ENCODE measurements around the gene ZNF718. TPM values are rescaled to one million over a fixed set of nuclear protein-coding genes. Genes with fewer than 3 reads are reported as not detected.

ZNF718 gene
- total and polyA plus RNA-seq, 2 donors (not counting 3 experiments of a cell fraction or from before 2014, with no cell fraction given) = 0.99 to 12.1 TPM

DNA sequence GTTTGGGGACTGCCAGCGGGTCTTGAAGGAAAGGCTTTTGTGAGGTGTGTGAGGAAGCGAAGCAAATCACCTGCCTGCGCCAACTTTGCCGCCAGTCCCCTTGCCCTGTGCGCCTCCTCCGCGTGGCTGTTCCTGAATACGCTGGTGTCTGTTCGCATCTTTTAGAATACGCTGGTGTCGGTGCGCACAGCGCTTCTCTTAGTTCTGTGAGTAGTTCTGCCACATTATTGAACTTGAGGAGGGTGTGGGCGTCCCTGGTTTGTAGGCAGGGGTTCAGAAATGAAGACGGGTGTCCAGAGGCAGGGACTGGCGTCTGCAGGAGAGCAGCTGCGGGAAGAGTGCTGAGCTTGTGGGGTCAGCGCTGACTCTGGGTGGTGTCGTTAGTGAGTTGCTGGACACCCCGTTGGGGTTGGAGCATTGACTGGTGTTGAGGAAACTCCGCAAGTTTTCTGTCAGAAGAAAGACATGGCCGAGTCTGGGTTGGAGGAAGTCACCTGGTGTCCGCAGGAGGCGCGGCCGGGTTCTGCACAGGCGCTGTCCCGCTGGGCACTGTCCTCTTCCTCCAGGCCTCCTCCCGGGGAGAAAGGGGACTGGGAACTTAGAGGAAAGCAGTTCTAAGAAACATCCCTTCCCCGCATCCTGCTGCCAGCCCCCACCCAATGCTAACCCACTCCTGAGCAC, 930 bp downstream of the ZNF718 start:
- Histone ChIP-seq H3K9me1 (replicated peaks; ENCODE audit: control insufficient read depth, extremely low read depth, insufficient read depth, low read length) (no peaks in the 10 kb centered on the region), H3K27me3 (ENCODE audit: control insufficient read depth in 2 of 2, insufficient read depth in 2 of 2, low read length in 2 of 2) (no peaks in the 10 kb centered on the region), H3K27ac (ENCODE audit: insufficient read depth, low read depth, low read length) (peak overlapping the region; percentile 44), H3K79me2 (ENCODE audit: control insufficient read depth, insufficient read depth, low read length) (peaks cover 19% of the 10 kb centered on the region), H3K4me3 (replicated peaks in 1 of 3; ENCODE audit: insufficient read depth in 1 of 3, low read depth in 1 of 3, low read length in 3 of 3) (peak overlapping the region; percentile 48 to 65 (median 62)), H3K9ac (replicated peaks; ENCODE audit: extremely low read depth, insufficient read depth, low read length) (peak overlapping the region; percentile 67), H3K9me3 (replicated peaks; ENCODE audit: control insufficient read depth, insufficient read depth, low read length) (no peaks in the 10 kb centered on the region), H3K4me2 (ENCODE audit: insufficient read depth, low read length) (peak overlapping the region; percentile 47), H4K20me1 (replicated peaks; ENCODE audit: control insufficient read depth, extremely low read depth, insufficient read depth, low read length) (no peaks in the 10 kb centered on the region), H3K4me1 (ENCODE audit: control insufficient read depth, extremely low read depth, insufficient read depth, low read length) (peaks cover 7% of the 10 kb centered on the region), H2AFZ (ENCODE audit: low read depth, low read length) (peak overlapping the region; percentile 50), H3K36me3 (ENCODE audit: control insufficient read depth in 2 of 2, extremely low read depth in 1 of 2, insufficient read depth in 2 of 2, low read length in 2 of 2) (no peaks in the 10 kb centered on the region)
- intact Hi-C loops (cut with micrococcal nuclease) (no loop called here), dilution Hi-C loops (cut with MboI; ENCODE audit: extremely low pct_ligation_motif_present, low sequenced_read_pairs) (no loop called here)
- DNase-seq (ENCODE audit: low read depth, low spot score) (no peak), FAIRE-seq (no peak)
- ChIA-PET POLR2A (no interaction called here), CTCF (interaction anchor here (1.1 to 1.7 kb wide), 3 partner anchors 9 to 117 kb away, joined by 3 to 4 read pairs (median 3); no protein-coding TSS in a partner anchor)
- BruUV-seq (replicated peaks) = no TSS peak
- TF ChIP-seq MAX (IDR thresholded peaks at IDR 0.05; ENCODE audit: insufficient read depth, insufficient read length) = no peak
- TF ChIP-seq POLR2AphosphoS5 (IDR thresholded peaks at IDR 0.05; ENCODE audit: insufficient read depth, low read depth, low read length) = no peak
- no peak for TF ChIP-seq JUN (IDR thresholded peaks at IDR 0.05; ENCODE audit: borderline replicate concordance, insufficient read depth, insufficient read length, low read depth)

DNA sequence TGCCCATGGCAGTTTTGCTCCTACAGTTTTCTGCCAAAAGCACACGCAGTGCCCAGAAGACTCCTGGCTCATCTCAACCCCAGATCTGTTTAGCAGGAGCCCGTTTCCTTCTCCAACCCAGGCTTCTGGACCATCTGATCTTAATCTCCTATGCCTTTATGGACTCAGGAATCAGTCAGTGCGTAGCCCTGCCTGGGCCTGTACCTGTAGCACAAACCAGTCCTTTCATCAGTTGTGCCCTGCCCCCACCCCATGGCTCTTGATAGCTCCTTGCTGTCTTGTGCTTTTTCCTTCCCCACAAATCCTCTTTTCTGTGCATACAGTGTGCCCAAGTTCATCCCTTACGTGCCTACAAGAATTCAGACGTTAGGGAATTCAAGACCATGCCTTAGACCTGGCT, 1.5 kb downstream of the ZNF718 start:
- H3K27ac ChIP-seq (ENCODE audit: insufficient read depth, low read depth, low read length) = no peak overlapping the region
- no TSS peak for BruUV-seq (replicated peaks)
- H4K20me1 ChIP-seq (replicated peaks; ENCODE audit: control insufficient read depth, extremely low read depth, insufficient read depth, low read length) = no peaks in the 10 kb centered on the region
- POLR2A ChIA-PET = no interaction called here
- TF ChIP-seq FOS (IDR thresholded peaks at IDR 0.05; ENCODE audit: borderline replicate concordance, insufficient read depth, low read length) (no peak), CTCF (IDR thresholded peaks at IDR 0.05; ENCODE audit: extremely low read depth in 1 of 2, insufficient read depth in 1 of 2, low read depth in 1 of 2, low read length in 2 of 2) (no peak), EZH2 (IDR thresholded peaks at IDR 0.05; ENCODE audit: borderline replicate concordance, low read depth, low read length, severe bottlenecking) (no peak), MAX (IDR thresholded peaks at IDR 0.05; ENCODE audit: insufficient read depth, insufficient read length) (no peak)
- dilution Hi-C loops (cut with MboI; ENCODE audit: extremely low pct_ligation_motif_present, low sequenced_read_pairs) (no loop called here), intact Hi-C loops (cut with micrococcal nuclease) (no loop called here)
- DNase-seq (ENCODE audit: low read depth, low spot score) (no peak), FAIRE-seq (no peak)
- H3K36me3 ChIP-seq (ENCODE audit: control insufficient read depth in 2 of 2, extremely low read depth in 1 of 2, insufficient read depth in 2 of 2, low read length in 2 of 2) = no peaks in the 10 kb centered on the region
- H3K4me3 ChIP-seq (replicated peaks in 1 of 3; ENCODE audit: insufficient read depth in 1 of 3, low read depth in 1 of 3, low read length in 3 of 3) = peak overlapping the region in 2 of 3 experiments; percentile 62 to 65
- H3K9ac ChIP-seq (replicated peaks; ENCODE audit: extremely low read depth, insufficient read depth, low read length) = no peak overlapping the region
- H3K4me2 ChIP-seq (ENCODE audit: insufficient read depth, low read length) = peak overlapping the region; percentile 47
- H2AFZ ChIP-seq (ENCODE audit: low read depth, low read length) = no peak overlapping the region
- CTCF ChIA-PET = interaction anchor here (1.1 to 1.5 kb wide), 2 partner anchors 10 to 20 kb away, joined by 3 read pairs; no protein-coding TSS in a partner anchor
- no peaks in the 10 kb centered on the region for H3K27me3 ChIP-seq (ENCODE audit: control insufficient read depth in 2 of 2, insufficient read depth in 2 of 2, low read length in 2 of 2)
- peaks cover 7% of the 10 kb centered on the region for H3K4me1 ChIP-seq (ENCODE audit: control insufficient read depth, extremely low read depth, insufficient read depth, low read length)
- no peaks in the 10 kb centered on the region for H3K9me1 ChIP-seq (replicated peaks; ENCODE audit: control insufficient read depth, extremely low read depth, insufficient read depth, low read length)
- peaks cover 19% of the 10 kb centered on the region for H3K79me2 ChIP-seq (ENCODE audit: control insufficient read depth, insufficient read depth, low read length)
- H3K9me3 ChIP-seq (replicated peaks; ENCODE audit: control insufficient read depth, insufficient read depth, low read length) = no peaks in the 10 kb centered on the region

All from endothelial cell of umbilical vein (primary cell).